Endodermal cell (in vitro differentiated cells): Measurements from ENCODE around the gene DDX51. TPM values are rescaled to one million over a fixed set of nuclear protein-coding genes. Genes with fewer than 3 reads are reported as not detected.

ENCODE experiments used
- DNase-seq: peaks from one replicate; pipeline ENCODE4 v3.0.0-alpha.2; 2017
- H3K27ac ChIP-seq: 2 replicates; pipeline ENCODE4 v1.5.1; 2013; ENCODE audit warnings: mild to moderate bottlenecking, low read depth, low read length, moderate library complexity
- H3K27me3 ChIP-seq: 2 replicates; pipeline ENCODE4 v1.6.1; 2013; ENCODE audit warnings: mild to moderate bottlenecking, low read length, moderate library complexity; ENCODE audit not compliant: insufficient read depth, control insufficient read depth, poor library complexity, severe bottlenecking
- H3K36me3 ChIP-seq: 2 replicates; pipeline ENCODE4 v1.7.0; 2013; ENCODE audit warnings: mild to moderate bottlenecking, low read length, moderate library complexity; ENCODE audit not compliant: control insufficient read depth, insufficient read depth
- H3K4me1 ChIP-seq: one replicate; pipeline ENCODE4 v1.7.0; 2013; ENCODE audit warnings: low read length; ENCODE audit not compliant: control insufficient read depth, insufficient read depth
- H3K4me3 ChIP-seq: 2 replicates; pipeline ENCODE4 v1.5.1; 2013; ENCODE audit warnings: mild to moderate bottlenecking, low read length, moderate library complexity
- H3K9ac ChIP-seq: 2 replicates; pipeline ENCODE4 v1.6.1; 2013; ENCODE audit warnings: mild to moderate bottlenecking, low read length, moderate library complexity; ENCODE audit not compliant: poor library complexity, severe bottlenecking; ENCODE audit errors: extremely low read depth
- H3K9me3 ChIP-seq: 2 replicates; pipeline ENCODE4 v1.6.1; 2013; ENCODE audit warnings: mild to moderate bottlenecking, low read length, moderate library complexity; ENCODE audit not compliant: control insufficient read depth
- H3K27ac Mint-ChIP-seq: 2 replicates; pipeline ENCODE4 v1.8.0; 2020; ENCODE audit warnings: mixed read lengths
- H3K27me3 Mint-ChIP-seq: 2 replicates; pipeline ENCODE4 v1.8.0; 2021; ENCODE audit warnings: mild to moderate bottlenecking, mixed read lengths; ENCODE audit not compliant: insufficient read depth
- H3K36me3 Mint-ChIP-seq: 2 replicates; pipeline ENCODE4 v1.8.0; 2020; ENCODE audit warnings: low read depth, mixed read lengths
- H3K4me1 Mint-ChIP-seq: 2 replicates; pipeline ENCODE4 v1.8.0; 2020; ENCODE audit warnings: mixed read lengths
- H3K4me3 Mint-ChIP-seq: 2 replicates; pipeline ENCODE4 v1.8.0; 2020; ENCODE audit warnings: mild to moderate bottlenecking, moderate library complexity, mixed read lengths
- H3K9me3 Mint-ChIP-seq: 2 replicates; pipeline ENCODE4 v1.8.0; 2020; ENCODE audit warnings: mild to moderate bottlenecking, mixed read lengths
- WGBS, 2 experiments: methylation state at CpG; one replicate each; pipeline versions ENCODE4 v1.1.5 to v1.1.7; 2013; ENCODE audit warnings: missing lambda C conversion rate in 2 of 2, mixed read lengths in 1 of 2; ENCODE audit not compliant: insufficient coverage in 1 of 2, insufficient read length in 1 of 2; 5-methylcytosine and 5-hydroxymethylcytosine counted together
- total RNA-seq, 2 donors: library from RNA; stranded (reverse); fragmentation: NEBNext Ultra II Directional in 1 of 2; extraction: Animal tissue kit (Norgen Biotek cat#: 25700) in 1 of 2; gene quantifications; 2 replicates in 1 of 2; 3 replicates in 1 of 2; pipeline ENCODE4 v1.2.1, GENCODE V29; 2021
- TF ChIP-seq, protein P1 (sequence below): fragments of 200-600 bp; sonication (generic); conservative IDR thresholded peaks from 2 replicates; pipeline ENCODE4 v1.5.0; 2021; ENCODE audit warnings: antibody characterized with exemption, mild to moderate bottlenecking

The DDX51 gene
- total RNA-seq, 2 donors from 2014 or later = 31.5 to 33.8 TPM

GRCh38 chr12:132095520-132096409, 48.4 kb downstream of the DDX51 start:
- Mint-ChIP-seq H3K4me1 (no peaks in the 10 kb centered on the region), H3K36me3 (peaks cover 71% of the 10 kb centered on the region), H3K9me3 (peaks cover 16% of the 10 kb centered on the region), H3K27ac (no peak overlapping the region), H3K4me3 (no peak overlapping the region), H3K27me3 (no peaks in the 10 kb centered on the region)
- Histone ChIP-seq H3K36me3 (peaks cover 47% of the 10 kb centered on the region), H3K4me3 (no peak overlapping the region), H3K27ac (no peak overlapping the region), H3K9me3 (peaks cover 15% of the 10 kb centered on the region), H3K9ac (no peak overlapping the region), H3K27me3 (no peaks in the 10 kb centered on the region), H3K4me1 (no peaks in the 10 kb centered on the region)
- 80 to 88% methylated on average over 8 to 11 of the region's 11 CpGs for WGBS, 2 experiments
- peak; percentile 64 for DNase-seq
- TF ChIP-seq, protein P1, sequence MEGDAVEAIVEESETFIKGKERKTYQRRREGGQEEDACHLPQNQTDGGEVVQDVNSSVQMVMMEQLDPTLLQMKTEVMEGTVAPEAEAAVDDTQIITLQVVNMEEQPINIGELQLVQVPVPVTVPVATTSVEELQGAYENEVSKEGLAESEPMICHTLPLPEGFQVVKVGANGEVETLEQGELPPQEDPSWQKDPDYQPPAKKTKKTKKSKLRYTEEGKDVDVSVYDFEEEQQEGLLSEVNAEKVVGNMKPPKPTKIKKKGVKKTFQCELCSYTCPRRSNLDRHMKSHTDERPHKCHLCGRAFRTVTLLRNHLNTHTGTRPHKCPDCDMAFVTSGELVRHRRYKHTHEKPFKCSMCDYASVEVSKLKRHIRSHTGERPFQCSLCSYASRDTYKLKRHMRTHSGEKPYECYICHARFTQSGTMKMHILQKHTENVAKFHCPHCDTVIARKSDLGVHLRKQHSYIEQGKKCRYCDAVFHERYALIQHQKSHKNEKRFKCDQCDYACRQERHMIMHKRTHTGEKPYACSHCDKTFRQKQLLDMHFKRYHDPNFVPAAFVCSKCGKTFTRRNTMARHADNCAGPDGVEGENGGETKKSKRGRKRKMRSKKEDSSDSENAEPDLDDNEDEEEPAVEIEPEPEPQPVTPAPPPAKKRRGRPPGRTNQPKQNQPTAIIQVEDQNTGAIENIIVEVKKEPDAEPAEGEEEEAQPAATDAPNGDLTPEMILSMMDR = no peak

DNA sequence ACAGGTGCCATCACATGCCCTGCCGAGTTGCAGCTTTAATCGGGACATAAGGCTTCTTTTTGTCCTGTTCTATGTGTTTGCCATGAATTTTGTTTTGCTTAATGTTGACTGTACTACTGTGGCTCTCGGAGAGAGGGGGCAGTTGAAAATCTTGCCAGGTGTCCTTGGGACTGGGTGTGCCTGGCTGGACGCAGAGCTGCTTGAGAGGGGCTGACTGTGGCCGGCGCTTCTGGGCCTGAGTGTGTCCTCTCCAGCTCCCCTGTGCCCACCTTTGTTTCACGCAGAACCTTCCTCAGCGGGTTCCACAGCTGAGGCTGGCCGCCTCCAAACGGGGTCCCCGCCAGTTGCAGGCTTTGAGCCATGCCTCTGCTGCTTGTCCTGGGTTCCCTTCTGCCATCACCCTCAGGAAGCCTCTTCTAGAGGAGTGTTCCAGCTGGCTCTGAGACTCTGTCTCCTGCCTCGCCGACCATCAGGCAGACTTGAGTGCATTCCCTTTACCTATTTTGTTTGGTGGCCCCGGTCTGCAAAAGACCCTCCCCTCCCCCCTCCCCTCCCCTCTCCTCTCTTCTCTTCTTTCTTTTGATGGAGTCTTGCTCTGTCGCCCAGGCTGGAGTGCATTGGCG, 49.7 kb downstream of the DDX51 start:
- H3K36me3 ChIP-seq = peaks cover 57% of the 10 kb centered on the region
- peaks cover 73% of the 10 kb centered on the region for H3K36me3 Mint-ChIP-seq
- no peaks in the 10 kb centered on the region for H3K27me3 ChIP-seq
- TF ChIP-seq, protein P1 = no peak
- H3K9ac ChIP-seq = no peak overlapping the region
- H3K27ac Mint-ChIP-seq = no peak overlapping the region
- H3K4me3 ChIP-seq = no peak overlapping the region
- no peak overlapping the region for H3K4me3 Mint-ChIP-seq
- no peaks in the 10 kb centered on the region for H3K4me1 ChIP-seq
- H3K4me1 Mint-ChIP-seq = no peaks in the 10 kb centered on the region
- DNase-seq = peak; percentile 44
- H3K27me3 Mint-ChIP-seq = no peaks in the 10 kb centered on the region
- H3K9me3 Mint-ChIP-seq = peaks cover 16% of the 10 kb centered on the region
- peaks cover 15% of the 10 kb centered on the region for H3K9me3 ChIP-seq
- H3K27ac ChIP-seq = no peak overlapping the region
- 93 to 95% methylated on average over 8 to 15 of the region's 16 CpGs for WGBS, 2 experiments

GRCh38 chr12:132089407-132089910, 54.7 kb downstream of the DDX51 start:
- TF ChIP-seq, protein P1 = no peak
- peaks cover 48% of the 10 kb centered on the region for H3K36me3 ChIP-seq
- no peak overlapping the region for H3K9ac ChIP-seq
- H3K4me3 ChIP-seq = no peak overlapping the region
- 95% methylated on average over 3 of the region's 4 CpGs; no CpG with 5 or more reads in 1 of the 2 experiments for WGBS, 2 experiments
- no peak overlapping the region for H3K27ac ChIP-seq
- no peak overlapping the region for H3K27ac Mint-ChIP-seq
- H3K4me1 ChIP-seq = peaks cover 4% of the 10 kb centered on the region
- peaks cover 2% of the 10 kb centered on the region for H3K9me3 Mint-ChIP-seq
- no peaks in the 10 kb centered on the region for H3K9me3 ChIP-seq
- peaks cover 7% of the 10 kb centered on the region for H3K4me1 Mint-ChIP-seq
- no peaks in the 10 kb centered on the region for H3K27me3 ChIP-seq
- peaks cover 59% of the 10 kb centered on the region for H3K36me3 Mint-ChIP-seq
- no peak overlapping the region for H3K4me3 Mint-ChIP-seq
- DNase-seq = no peak
- H3K27me3 Mint-ChIP-seq = no peaks in the 10 kb centered on the region

Other genes with a start within 250 kb of the DDX51 start
- 100 to 1,000 TPM in 1 of 2 donors, 10 to 100 TPM in 1; 68.0 to 104 TPM for gene ULK1, start 249.7 kb downstream of the DDX51 start, total RNA-seq
- 10 to 100 TPM; 37.3 to 56.7 TPM for gene PUS1, start 215.0 kb downstream of the DDX51 start, total RNA-seq
- 10 to 100 TPM; 64.7 to 78.3 TPM for gene EP400, start 194.4 kb downstream of the DDX51 start, total RNA-seq
- gene NOC4L, start 138 bp upstream of the DDX51 start, total RNA-seq = 10 to 100 TPM; 22.7 to 32.7 TPM
- gene GALNT9, start 185.3 kb upstream of the DDX51 start, total RNA-seq = under 1 TPM in 1 of 2 donors, not detected in 1; 0.13 TPM